GM18508 (cell line): ENCODE results near the gene ZFP36.
"Not testable (repeated sequence)": the region's sequence is repeated elsewhere in the genome, so short reads cannot be mapped to it uniquely, and the experiment has no call there.

Experiments
- ATAC-seq: cut with Tn5 transposase; IDR thresholded peaks from one replicate; pipeline ENCODE4 v1.9.1; 2021; ENCODE audit warnings: moderate number of reproducible peaks; ENCODE audit not compliant: insufficient read depth, unreplicated experiment

Gene ZFP36

GRCh38 chr19:39406656-39407409 is at the start of gene ZFP36:
ZFP36 (plus strand) TSS chr19:39406847; CDS start chr19:39406905, 58 bp downstream.
- no peak for ATAC-seq

GRCh38 chr19:39359026-39359425 is 47.6 kb upstream of the ZFP36 start:
- ATAC-seq: no peak

DNA sequence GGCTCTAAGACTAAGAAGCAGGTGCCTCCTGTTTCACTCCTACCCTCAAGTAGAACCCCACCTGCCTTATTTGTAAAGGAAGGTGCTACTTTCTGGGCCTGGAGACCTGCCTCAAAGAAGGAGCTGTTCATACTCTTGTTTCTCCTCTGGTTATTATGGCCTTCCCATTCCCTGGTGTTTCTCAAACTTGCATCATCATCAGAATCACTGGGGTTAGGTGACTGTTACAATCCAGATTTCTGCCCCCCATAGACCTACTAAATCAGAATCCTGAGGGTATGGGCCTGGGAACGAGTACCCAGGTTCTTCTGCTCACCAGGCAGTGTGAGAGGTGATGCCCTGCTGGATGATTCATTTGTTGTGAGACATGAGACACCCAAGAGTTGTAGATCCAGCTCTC is 46.0 kb upstream of the ZFP36 start:
- ATAC-seq: no peak

DNA sequence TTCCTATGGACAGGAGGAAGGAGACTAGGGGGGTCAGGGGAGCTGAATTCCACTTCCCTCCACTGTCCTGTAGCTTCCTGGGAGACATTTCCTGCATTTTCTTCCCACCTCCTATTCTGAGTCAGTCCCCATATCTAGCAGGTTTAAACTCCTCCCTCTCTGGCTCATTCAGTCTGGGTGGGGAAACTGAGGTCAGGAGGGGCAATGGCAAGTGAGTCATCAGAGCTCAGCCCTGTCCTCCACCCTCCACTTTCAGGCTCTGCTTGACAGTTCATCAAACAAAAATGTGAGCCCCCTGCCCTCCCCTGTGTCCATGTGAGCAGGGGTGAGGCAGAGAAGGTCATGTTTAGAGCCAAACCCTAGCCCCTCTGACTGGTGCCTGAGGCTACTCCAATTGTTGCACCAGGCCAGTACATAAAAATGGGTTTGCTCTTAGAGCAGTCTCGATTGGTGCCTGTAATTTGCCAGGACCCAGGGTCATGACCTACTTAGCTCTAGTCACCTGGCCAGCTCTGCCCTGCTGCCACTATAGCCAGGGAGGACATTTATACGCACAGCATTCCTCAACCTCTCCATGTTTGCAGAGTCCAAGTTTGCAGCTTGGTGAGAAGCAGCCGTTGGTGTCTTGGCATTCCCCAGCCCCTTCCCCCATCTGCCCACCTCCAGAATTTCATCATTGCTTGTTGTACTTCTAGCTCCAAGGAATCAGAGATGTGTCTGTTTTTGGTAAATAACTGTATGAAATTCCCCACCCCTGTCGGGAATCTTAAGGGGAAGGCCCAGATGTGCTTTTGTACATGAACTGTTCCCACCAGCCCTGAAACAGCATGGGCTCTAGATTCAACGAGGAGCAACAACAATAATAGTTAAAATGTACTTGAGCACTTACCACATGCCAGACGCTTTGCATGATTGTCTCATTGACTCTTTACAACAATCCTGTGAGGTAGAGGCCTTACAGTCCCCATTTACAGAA is 43.7 kb upstream of the ZFP36 start:
- ATAC-seq: no peak

DNA sequence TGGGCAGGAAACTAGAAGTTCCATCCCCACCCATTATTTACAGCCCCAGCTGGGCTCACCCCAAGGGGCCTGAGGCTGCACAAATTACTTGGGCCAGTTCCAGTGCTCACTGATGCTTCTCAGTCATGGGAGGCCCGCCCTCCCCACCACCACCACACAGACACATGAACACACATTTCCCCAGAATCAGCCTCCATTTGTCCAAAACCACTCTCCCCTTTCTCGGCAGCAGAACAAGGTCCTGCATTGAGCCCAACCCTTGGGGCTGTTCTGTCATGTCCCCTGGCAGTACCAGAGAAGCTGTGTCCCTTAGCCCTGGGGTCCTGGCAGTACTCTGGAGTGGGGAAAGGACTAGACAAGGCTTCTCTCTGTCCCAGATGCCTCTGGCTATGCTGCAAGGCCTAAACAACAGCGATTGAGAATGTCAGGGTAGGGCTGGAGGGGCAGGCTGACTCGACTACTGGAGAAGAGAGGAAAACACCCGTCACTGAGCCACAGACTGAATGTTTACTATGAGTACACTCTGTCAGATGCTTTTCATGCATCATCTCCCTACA is 42.7 kb upstream of the ZFP36 start:
- ATAC-seq: no peak

- ATAC-seq: no peak
Observed at GRCh38 chr19:39365531-39365930, 41.1 kb upstream of the ZFP36 start.

DNA sequence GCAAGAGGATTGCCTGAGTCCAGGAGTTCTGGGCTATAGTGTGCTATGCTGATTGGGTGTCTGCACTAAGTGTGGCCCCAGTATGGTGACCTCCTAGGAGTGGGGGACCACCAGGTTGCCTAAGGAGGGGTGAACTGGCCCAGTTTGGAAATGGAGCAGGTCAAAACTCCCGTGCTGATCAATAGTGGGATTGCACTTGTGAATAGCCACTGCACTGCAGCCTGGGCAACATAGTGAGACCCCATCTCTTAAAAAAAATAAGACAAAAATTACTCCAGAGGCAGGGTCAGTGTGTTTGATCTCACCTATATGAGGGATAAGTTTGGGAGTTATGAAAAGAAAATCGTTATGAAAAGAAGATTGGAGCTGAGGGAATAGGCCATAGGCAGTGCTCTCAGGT is 37.4 kb upstream of the ZFP36 start:
- ATAC-seq: no peak

DNA sequence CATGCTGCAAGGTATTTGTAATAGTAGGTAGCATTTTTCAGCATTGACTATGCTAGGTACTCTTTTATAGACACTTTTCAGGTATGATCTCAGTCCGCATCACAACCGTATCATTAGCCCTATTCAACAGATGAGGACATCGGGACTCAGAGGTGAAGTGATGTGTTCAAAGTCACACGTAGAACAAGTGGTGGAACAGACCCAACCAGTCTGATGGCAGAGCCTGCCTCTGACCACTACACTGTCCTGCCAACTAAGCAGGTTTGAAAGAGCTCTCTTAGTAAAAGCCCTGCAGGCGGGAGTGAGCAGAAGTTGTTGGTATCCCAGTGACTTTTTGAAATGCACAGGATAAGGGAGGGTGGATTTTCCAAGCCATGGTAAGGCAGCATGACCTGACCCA is 35.9 kb upstream of the ZFP36 start:
- no peak for ATAC-seq

GRCh38 chr19:39372047-39372802 is 34.4 kb upstream of the ZFP36 start:
- no peak for ATAC-seq

- ATAC-seq: no peak
Observed at GRCh38 chr19:39372941-39373340, 33.7 kb upstream of the ZFP36 start.

GRCh38 chr19:39375929-39376328 is 30.7 kb upstream of the ZFP36 start:
- ATAC-seq: no peak

- no peak for ATAC-seq
Observed at GRCh38 chr19:39377373-39378362, 29.0 kb upstream of the ZFP36 start.

DNA sequence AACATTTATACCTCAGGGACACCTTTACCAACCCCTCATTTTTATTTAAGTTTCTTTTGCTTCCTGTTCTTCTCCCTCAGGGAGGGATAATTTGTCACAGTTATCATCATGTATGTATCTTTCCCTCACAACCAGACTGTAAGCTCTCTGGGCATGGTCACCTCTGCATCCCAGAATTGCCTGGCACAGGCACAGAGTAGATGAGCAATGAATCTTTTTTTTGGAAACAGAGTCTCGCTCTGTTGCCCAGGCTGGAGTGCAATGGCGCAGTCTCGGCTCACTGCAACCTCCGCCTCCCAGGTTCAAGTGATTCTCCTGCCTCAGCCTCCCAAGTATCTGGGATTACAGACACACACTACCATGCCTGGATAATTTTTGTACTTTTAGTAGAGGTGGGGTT is 27.3 kb upstream of the ZFP36 start:
- ATAC-seq: not testable (repeated sequence)

GRCh38 chr19:39379865-39380396 is 26.7 kb upstream of the ZFP36 start:
- ATAC-seq: no peak

DNA sequence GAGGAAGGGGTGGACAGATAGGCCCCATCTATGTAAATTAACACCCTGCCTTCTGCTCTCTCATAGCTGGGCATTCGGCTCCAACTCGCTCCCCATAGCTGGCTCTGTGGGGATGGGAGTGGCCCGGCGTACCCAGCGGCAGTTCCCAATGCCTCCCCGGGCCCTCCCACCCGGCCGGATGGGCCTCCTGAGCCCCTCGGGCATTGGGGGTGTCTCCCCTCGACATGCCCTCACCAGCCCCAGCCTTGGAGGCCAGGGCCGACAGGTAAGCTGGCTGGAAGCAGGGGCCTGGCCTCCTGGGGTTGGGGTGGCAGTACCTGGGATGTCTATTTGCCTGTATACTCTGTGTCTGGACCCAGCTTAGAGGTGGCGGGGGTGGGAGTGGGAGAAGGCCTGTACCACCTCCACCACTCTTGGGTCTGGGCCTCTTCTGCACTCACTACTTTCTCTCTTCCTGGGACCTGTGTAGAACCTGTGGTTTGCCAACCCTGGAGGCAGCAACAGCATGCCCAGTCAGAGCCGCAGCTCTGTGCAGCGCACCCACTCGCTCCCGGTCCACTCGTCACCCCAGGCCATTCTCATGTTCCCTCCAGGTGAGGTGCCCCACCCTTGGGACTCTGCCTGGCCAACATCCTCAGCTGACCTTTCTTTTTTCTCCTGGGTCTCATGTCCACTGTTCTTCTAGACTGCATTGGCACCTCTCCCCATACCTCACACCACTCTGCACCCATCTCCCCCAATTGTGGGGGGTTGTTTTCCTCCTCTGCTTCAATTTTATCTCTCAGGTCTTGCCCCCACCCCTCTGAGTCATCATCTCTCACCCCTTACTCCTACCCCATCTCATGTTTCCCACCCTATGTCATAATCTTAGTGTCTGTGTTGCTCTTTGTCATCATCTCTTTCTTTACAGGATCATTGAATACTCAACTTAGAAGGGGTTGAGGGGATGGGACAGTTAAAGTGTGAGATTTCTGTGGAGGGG is 25.8 kb upstream of the ZFP36 start:
- no peak for ATAC-seq

- ATAC-seq: no peak
Observed at GRCh38 chr19:39381910-39382611, 24.6 kb upstream of the ZFP36 start.
